ENCODE measurements around the gene THOC6. TPM values are rescaled to one million over a fixed set of nuclear protein-coding genes. Genes with fewer than 3 reads are reported as not detected.

Gene THOC6
- total and polyA plus RNA-seq, 9 of the 15 experiments (the other 6 are each of a cell fraction or from before 2014, with no cell fraction given), result 2.5 to 65.4 (median 42.3) TPM

GRCh38 chr16:2987286-2987685 lies 36.5 kb upstream of the THOC6 start:
- in situ Hi-C loops (cut with MboI), result no loop called here
- peaks cover 11 to 65% of the 10 kb centered on the region in 2 experiments for H3K4me1 ChIP-seq (replicated peaks in 1 of 2; ENCODE audit: control insufficient read depth in 2 of 2, insufficient read depth in 2 of 2, low read length in 2 of 2)
- no peaks in the 10 kb centered on the region for H3K9me3 ChIP-seq (replicated peaks; ENCODE audit: control insufficient read depth, insufficient read depth, low read depth, low read length)
- H3K27me3 ChIP-seq (ENCODE audit: control insufficient read depth in 2 of 2, insufficient read depth in 2 of 2, low read length in 2 of 2), result no peaks in the 10 kb centered on the region
- intact Hi-C loops (cut with micrococcal nuclease), result no loop called here
- TF ChIP-seq CBFA2T3 (IDR thresholded peaks at IDR 0.05) (no peak), GTF2E2 (tag; IDR thresholded peaks at IDR 0.05) (no peak), C11orf30 (IDR thresholded peaks at IDR 0.05; ENCODE audit: low read depth) (no peak), E4F1 (CRISPR knock-in tag; IDR thresholded peaks at IDR 0.05; ENCODE audit: borderline replicate concordance) (no peak), ETV5 (CRISPR knock-in tag; IDR thresholded peaks at IDR 0.05; ENCODE audit: low read depth) (no peak), ZBTB26 (CRISPR knock-in tag; IDR thresholded peaks at IDR 0.05) (no peak)
- CTCF ChIA-PET (ENCODE audit: low intra/inter-chr PET ratio), result no interaction called here
- H3K4me2 ChIP-seq (ENCODE audit: insufficient read depth, low read length), result no peak overlapping the region
- H3K79me2 ChIP-seq (ENCODE audit: control insufficient read depth, insufficient read depth, low read length), result no peaks in the 10 kb centered on the region
- no peaks in the 10 kb centered on the region for H4K20me1 ChIP-seq (replicated peaks; ENCODE audit: control insufficient read depth, insufficient read depth, low read length)
- no peak overlapping the region for H2AFZ ChIP-seq (ENCODE audit: low read depth, low read length)
- POLR2A ChIA-PET, result no interaction called here
- FAIRE-seq (no peak), DNase-seq (ENCODE audit: extremely low read depth in 1 of 4, low spot score in 3 of 4) (no peak), ATAC-seq (no peak)
- H3K9ac ChIP-seq (ENCODE audit: insufficient read depth in 1 of 2, low read depth in 2 of 2, low read length in 2 of 2), result peak overlapping the region in 1 of 2 experiments; percentile 64; a peak in 2 of 4 replicates
- no peaks in the 10 kb centered on the region for H3K9me1 ChIP-seq (ENCODE audit: control insufficient read depth, insufficient read depth, low read length)
- no TSS peak for BruUV-seq (replicated peaks)
- no peaks in the 10 kb centered on the region for H3K36me3 ChIP-seq (ENCODE audit: control insufficient read depth, insufficient read depth, low read length)
- no peak overlapping the region for H3K27ac ChIP-seq (ENCODE audit: extremely low read depth, low read depth, low read length)
- 61% methylated on average over 8 of the region's 9 CpGs for WGBS (ENCODE audit: insufficient coverage, low coverage, missing lambda C conversion rate)
- H3K4me3 ChIP-seq, result no peak overlapping the region

Data from K562 (cell line).